ENCODE results near the gene MICU2. TPM values are rescaled to one million over a fixed set of nuclear protein-coding genes. Genes with fewer than 3 reads are reported as not detected.

Gene MICU2
- total and polyA plus RNA-seq, 2 of the 4 experiments (the other 2 are of a cell fraction): 14.9 to 25.0 TPM

DNA sequence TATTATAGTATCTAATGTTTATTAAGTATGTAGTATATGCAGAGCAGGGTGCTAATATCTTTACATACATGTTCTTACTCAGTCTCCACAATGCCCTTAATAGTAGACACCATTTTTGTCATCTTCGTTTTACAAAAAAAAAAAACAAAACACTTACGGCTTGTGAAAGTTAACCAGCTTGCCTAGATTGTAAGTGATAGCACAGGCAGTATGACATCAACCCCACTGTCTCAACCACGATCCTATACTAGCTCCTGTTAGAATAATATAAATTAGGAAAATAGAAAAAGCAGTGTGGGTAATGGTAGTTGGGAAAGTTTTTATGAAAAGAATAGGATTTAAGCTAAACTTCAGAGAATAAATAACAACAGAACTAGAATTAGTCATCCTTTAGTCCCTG lies 34.3 kb downstream of the MICU2 start:
- no peaks in the 10 kb centered on the region for H3K27me3 ChIP-seq (ENCODE audit: control insufficient read depth, insufficient read depth, low read length)
- BruUV-seq (replicated peaks): no TSS peak
- H2BK5ac ChIP-seq (ENCODE audit: low read depth, low read length, poor library complexity, severe bottlenecking): no peak overlapping the region
- H3K9me1 ChIP-seq (ENCODE audit: insufficient read depth, low read length): no peaks in the 10 kb centered on the region; the same call in none of the 2 replicates
- H2BK15ac ChIP-seq (ENCODE audit: low read depth, low read length): no peak overlapping the region
- H3K14ac ChIP-seq (replicated peaks; ENCODE audit: low read depth, low read length): no peak overlapping the region
- no peak for DNase-seq
- no peak overlapping the region for H3K9ac ChIP-seq (ENCODE audit: low read depth, low read length)
- dilution Hi-C loops (cut with HindIII; ENCODE audit: low sequenced_read_pairs, unreplicated experiment) (no loop called here), in situ Hi-C loops (cut with MboI; ENCODE audit: low sequenced_read_pairs) (no loop called here), intact Hi-C loops (cut with micrococcal nuclease) (no loop called here)
- H4K8ac ChIP-seq (ENCODE audit: low read depth in 2 of 2, low read length in 2 of 2): no peak overlapping the region
- no peak overlapping the region for H3K18ac ChIP-seq (ENCODE audit: low read depth, low read length)
- H3K4me1 ChIP-seq (ENCODE audit: control insufficient read depth, insufficient read depth, low read length): no peaks in the 10 kb centered on the region; the same call in 1 of the 2 replicates
- H2AK5ac ChIP-seq (ENCODE audit: low read depth, low read length): no peak overlapping the region
- H2AFZ ChIP-seq (replicated peaks; ENCODE audit: low read length, poor library complexity): no peak overlapping the region
- WGBS, 2 experiments (ENCODE audit: extremely low coverage in 2 of 2, insufficient read length in 1 of 2): no CpG with 5 or more reads among the region's 3 CpGs
- POLR2A ChIA-PET (ENCODE audit: unreplicated experiment): no interaction called here
- H4K91ac ChIP-seq (ENCODE audit: insufficient read depth, low read depth, low read length): no peak overlapping the region
- H3K27ac ChIP-seq (ENCODE audit: insufficient read depth, low read length): no peak overlapping the region
- no peaks in the 10 kb centered on the region for H3K9me3 ChIP-seq (ENCODE audit: control insufficient read depth, insufficient read depth, low read length)
- no peak overlapping the region for H3K56ac ChIP-seq (ENCODE audit: extremely low read depth, insufficient read depth, low read length)
- no peak overlapping the region for H3K23ac ChIP-seq (ENCODE audit: low read depth, low read length)
- no peak overlapping the region for H2BK20ac ChIP-seq (ENCODE audit: low read depth, low read length)
- no peak for TF ChIP-seq SMC3 (IDR thresholded peaks at IDR 0.05; ENCODE audit: low read depth, low read length)
- TF ChIP-seq, protein P1, sequence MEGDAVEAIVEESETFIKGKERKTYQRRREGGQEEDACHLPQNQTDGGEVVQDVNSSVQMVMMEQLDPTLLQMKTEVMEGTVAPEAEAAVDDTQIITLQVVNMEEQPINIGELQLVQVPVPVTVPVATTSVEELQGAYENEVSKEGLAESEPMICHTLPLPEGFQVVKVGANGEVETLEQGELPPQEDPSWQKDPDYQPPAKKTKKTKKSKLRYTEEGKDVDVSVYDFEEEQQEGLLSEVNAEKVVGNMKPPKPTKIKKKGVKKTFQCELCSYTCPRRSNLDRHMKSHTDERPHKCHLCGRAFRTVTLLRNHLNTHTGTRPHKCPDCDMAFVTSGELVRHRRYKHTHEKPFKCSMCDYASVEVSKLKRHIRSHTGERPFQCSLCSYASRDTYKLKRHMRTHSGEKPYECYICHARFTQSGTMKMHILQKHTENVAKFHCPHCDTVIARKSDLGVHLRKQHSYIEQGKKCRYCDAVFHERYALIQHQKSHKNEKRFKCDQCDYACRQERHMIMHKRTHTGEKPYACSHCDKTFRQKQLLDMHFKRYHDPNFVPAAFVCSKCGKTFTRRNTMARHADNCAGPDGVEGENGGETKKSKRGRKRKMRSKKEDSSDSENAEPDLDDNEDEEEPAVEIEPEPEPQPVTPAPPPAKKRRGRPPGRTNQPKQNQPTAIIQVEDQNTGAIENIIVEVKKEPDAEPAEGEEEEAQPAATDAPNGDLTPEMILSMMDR (conservative IDR thresholded peaks at IDR 0.05; ENCODE audit: low read depth, low read length): no peak
- no peak for TF ChIP-seq FOS (IDR thresholded peaks at IDR 0.05; ENCODE audit: low read depth, low read length)
- TF ChIP-seq, protein P2, sequence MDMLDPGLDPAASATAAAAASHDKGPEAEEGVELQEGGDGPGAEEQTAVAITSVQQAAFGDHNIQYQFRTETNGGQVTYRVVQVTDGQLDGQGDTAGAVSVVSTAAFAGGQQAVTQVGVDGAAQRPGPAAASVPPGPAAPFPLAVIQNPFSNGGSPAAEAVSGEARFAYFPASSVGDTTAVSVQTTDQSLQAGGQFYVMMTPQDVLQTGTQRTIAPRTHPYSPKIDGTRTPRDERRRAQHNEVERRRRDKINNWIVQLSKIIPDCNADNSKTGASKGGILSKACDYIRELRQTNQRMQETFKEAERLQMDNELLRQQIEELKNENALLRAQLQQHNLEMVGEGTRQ (IDR thresholded peaks at IDR 0.05; ENCODE audit: low read depth, low read length): no peak
- no peak for TF ChIP-seq BHLHE40 (IDR thresholded peaks at IDR 0.05; ENCODE audit: low read depth, low read length)
- no peak for TF ChIP-seq MAZ (IDR thresholded peaks at IDR 0.05; ENCODE audit: borderline replicate concordance, low read depth, low read length)
- no peak for TF ChIP-seq RCOR1 (IDR thresholded peaks at IDR 0.05; ENCODE audit: insufficient replicate concordance, low read length)
- TF ChIP-seq RAD21 (IDR thresholded peaks at IDR 0.05; ENCODE audit: low read length): no peak
- TF ChIP-seq NFE2L2 (IDR thresholded peaks at IDR 0.05; ENCODE audit: low read depth, low read length): no peak
- TF ChIP-seq CEBPB (IDR thresholded peaks at IDR 0.05; ENCODE audit: low read depth, low read length): no peak
- TF ChIP-seq RFX5 (IDR thresholded peaks at IDR 0.05; ENCODE audit: low read depth, low read length): no peak
- TF ChIP-seq, protein P3, sequence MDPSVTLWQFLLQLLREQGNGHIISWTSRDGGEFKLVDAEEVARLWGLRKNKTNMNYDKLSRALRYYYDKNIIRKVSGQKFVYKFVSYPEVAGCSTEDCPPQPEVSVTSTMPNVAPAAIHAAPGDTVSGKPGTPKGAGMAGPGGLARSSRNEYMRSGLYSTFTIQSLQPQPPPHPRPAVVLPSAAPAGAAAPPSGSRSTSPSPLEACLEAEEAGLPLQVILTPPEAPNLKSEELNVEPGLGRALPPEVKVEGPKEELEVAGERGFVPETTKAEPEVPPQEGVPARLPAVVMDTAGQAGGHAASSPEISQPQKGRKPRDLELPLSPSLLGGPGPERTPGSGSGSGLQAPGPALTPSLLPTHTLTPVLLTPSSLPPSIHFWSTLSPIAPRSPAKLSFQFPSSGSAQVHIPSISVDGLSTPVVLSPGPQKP (IDR thresholded peaks at IDR 0.05; ENCODE audit: borderline replicate concordance, low read depth, low read length): no peak
- TF ChIP-seq POLR2A (IDR thresholded peaks at IDR 0.05; ENCODE audit: low read depth, low read length): no peak
- TF ChIP-seq MXI1 (IDR thresholded peaks at IDR 0.05; ENCODE audit: borderline replicate concordance, low read depth, low read length): no peak
- TF ChIP-seq CHD1 (IDR thresholded peaks at IDR 0.05; ENCODE audit: low read depth, low read length): no peak
- no peak for TF ChIP-seq MAFK (IDR thresholded peaks at IDR 0.05; ENCODE audit: low read depth, low read length)
- peaks cover 16 to 47% of the 10 kb centered on the region in 2 experiments for H3K79me1 ChIP-seq (ENCODE audit: low read depth in 1 of 2, low read length in 2 of 2)
- H2BK120ac ChIP-seq (ENCODE audit: low read depth, low read length): no peak overlapping the region
- CTCF ChIA-PET: interaction anchor here (1.0 kb wide), 1 partner anchor 13 kb away, joined by 3 read pairs; no protein-coding TSS in a partner anchor
- H3K4ac ChIP-seq (ENCODE audit: low read depth, low read length): no peak overlapping the region
- no peak overlapping the region for H3K4me2 ChIP-seq (ENCODE audit: low read depth, low read length)
- no peak overlapping the region for H3K4me3 ChIP-seq (ENCODE audit: insufficient read depth, low read depth, low read length)
- no peak overlapping the region for H2AK9ac ChIP-seq (replicated peaks; ENCODE audit: low read depth, low read length, poor library complexity)
- no peak overlapping the region for H4K5ac ChIP-seq (ENCODE audit: low read depth, low read length)
- H4K20me1 ChIP-seq (ENCODE audit: insufficient read depth, low read length): no peaks in the 10 kb centered on the region
- ATAC-seq (ENCODE audit: low read depth): no peak
- peaks cover 5% of the 10 kb centered on the region for H3K36me3 ChIP-seq (ENCODE audit: control insufficient read depth, insufficient read depth, low read length)

Measured in IMR-90 (cell line).